CD14-positive monocyte (primary cell): ENCODE results near the gene DNAJC16. TPM values are rescaled to one million over a fixed set of nuclear protein-coding genes. Genes with fewer than 3 reads are reported as not detected.

Source experiments
- DNase-seq, 3 donors: peaks; one replicate each; pipeline ENCODE4 v3.0.0-alpha.2; 2011 to 2022
- H2AFZ ChIP-seq: 2 replicates; pipeline ENCODE4 v1.6.0; 2012; ENCODE audit warnings: mild to moderate bottlenecking, low read depth, low read length, inconsistent platforms; ENCODE audit not compliant: insufficient read depth, poor library complexity, severe bottlenecking
- H3K27ac ChIP-seq, 2 donors: 1 replicate in 1 of 2; 2 replicates in 1 of 2; pipeline ENCODE4 v1.5.1; 2012 to 2013; ENCODE audit warnings: low read length in 2 of 2, control low read depth in 1 of 2, inconsistent platforms in 1 of 2, low read depth in 1 of 2, mild to moderate bottlenecking in 1 of 2
- H3K27me3 ChIP-seq, 2 donors: one replicate each; pipeline versions ENCODE4 v1.6.0 to v1.6.1; 2011 to 2013; ENCODE audit warnings: low read length in 2 of 2; ENCODE audit not compliant: control insufficient read depth in 2 of 2, insufficient read depth in 2 of 2
- H3K36me3 ChIP-seq, 2 donors: replicated peaks in 1 of 2; 1 replicate in 1 of 2; 2 replicates in 1 of 2; pipeline versions ENCODE4 v1.5.1 to v1.6.1; 2012 to 2013; ENCODE audit warnings: low read length in 2 of 2, control low read depth in 1 of 2, inconsistent platforms in 1 of 2, mild to moderate bottlenecking in 1 of 2; ENCODE audit not compliant: insufficient read depth in 2 of 2, control insufficient read depth in 1 of 2
- H3K4me1 ChIP-seq, 2 donors: 1 replicate in 1 of 2; 2 replicates in 1 of 2; pipeline versions ENCODE4 v1.5.1 to v1.6.1; 2012 to 2013; ENCODE audit warnings: low read length in 2 of 2, control low read depth in 1 of 2, inconsistent platforms in 1 of 2, mild to moderate bottlenecking in 1 of 2, moderate library complexity in 1 of 2; ENCODE audit not compliant: insufficient read depth in 2 of 2, control insufficient read depth in 1 of 2
- H3K4me2 ChIP-seq: replicated peaks from 2 replicates; pipeline ENCODE3; 2012; ENCODE audit warnings: low read length, moderate library complexity, mild to moderate bottlenecking; ENCODE audit not compliant: poor library complexity, severe bottlenecking; ENCODE audit errors: extremely low read depth
- H3K4me3 ChIP-seq, 3 experiments: fragments of 200-600 bp in 1 of 3; sonication (generic) in 1 of 3; replicated peaks in 1 of 3; 1 replicate in 2 of 3; 2 replicates in 1 of 3; pipeline ENCODE4 v1.5.1; 2011 to 2013; ENCODE audit warnings: low read length in 3 of 3, mild to moderate bottlenecking in 3 of 3, control low read depth in 2 of 3, low read depth in 2 of 3, inconsistent platforms in 1 of 3, moderate library complexity in 1 of 3
- H3K79me2 ChIP-seq: 2 replicates; pipeline ENCODE4 v1.6.0; 2012; ENCODE audit warnings: mild to moderate bottlenecking, control low read depth, inconsistent platforms, low read length, moderate library complexity; ENCODE audit not compliant: insufficient read depth
- H3K9ac ChIP-seq: 2 replicates; pipeline ENCODE4 v1.6.0; 2017; ENCODE audit warnings: low read length, mild to moderate bottlenecking; ENCODE audit not compliant: insufficient read depth, poor library complexity, severe bottlenecking
- H3K9me3 ChIP-seq, 2 donors: replicated peaks in 1 of 2; 1 replicate in 1 of 2; 2 replicates in 1 of 2; pipeline versions ENCODE4 v1.5.1 to v1.6.1; 2012 to 2013; ENCODE audit warnings: low read length in 2 of 2, control low read depth in 1 of 2; ENCODE audit not compliant: control insufficient read depth in 1 of 2, insufficient read depth in 1 of 2
- H4K20me1 ChIP-seq: 2 replicates; pipeline ENCODE4 v1.6.0; 2012; ENCODE audit warnings: mild to moderate bottlenecking, low read length, control low read depth, moderate library complexity; ENCODE audit not compliant: insufficient read depth
- H3K27ac Mint-ChIP-seq, 7 donors: one replicate each; pipeline ENCODE4 v1.8.0; 2020; ENCODE audit warnings: mild to moderate bottlenecking in 7 of 7, mixed read lengths in 7 of 7, moderate library complexity in 6 of 7, inconsistent platforms in 2 of 7
- H3K27me3 Mint-ChIP-seq, 3 donors: one replicate each; pipeline ENCODE4 v1.8.0; 2021 to 2022; ENCODE audit warnings: low read depth in 3 of 3, mild to moderate bottlenecking in 3 of 3, mixed read lengths in 3 of 3, moderate library complexity in 3 of 3, inconsistent platforms in 1 of 3
- H3K36me3 Mint-ChIP-seq, 2 donors: one replicate each; pipeline ENCODE4 v1.8.0; 2020; ENCODE audit warnings: mixed read lengths in 2 of 2, inconsistent platforms in 1 of 2, mild to moderate bottlenecking in 1 of 2
- H3K4me1 Mint-ChIP-seq: one replicate; pipeline ENCODE4 v1.8.0; 2020; ENCODE audit warnings: mild to moderate bottlenecking, mixed read lengths
- H3K4me3 Mint-ChIP-seq, 2 donors: one replicate each; pipeline ENCODE4 v1.8.0; 2020; ENCODE audit warnings: mild to moderate bottlenecking in 2 of 2, mixed read lengths in 2 of 2, moderate library complexity in 1 of 2
- H3K9me3 Mint-ChIP-seq, 7 donors: one replicate each; pipeline ENCODE4 v1.8.0; 2020 to 2022; ENCODE audit warnings: mixed read lengths in 7 of 7, mild to moderate bottlenecking in 6 of 7, moderate library complexity in 6 of 7, inconsistent platforms in 2 of 7
- CTCF ChIP-seq: fragments of 200-600 bp; IDR thresholded peaks from one replicate; pipeline ENCODE4 v1.8.0; 2022; ENCODE audit warnings: antibody characterized with exemption, mild to moderate bottlenecking
- WGBS: methylation state at CpG from one replicate; pipeline ENCODE4 v1.1.5; 2013; ENCODE audit warnings: missing lambda C conversion rate; ENCODE audit not compliant: insufficient coverage; 5-methylcytosine and 5-hydroxymethylcytosine counted together
- intact Hi-C, 2 donors: fragments of 100-400 bp; cut with micrococcal nuclease; formaldehyde crosslinking; loops; one replicate each; pipeline versions ENCODE4 v1.15.0 to v1.15.1; 2023
- polyA plus RNA-seq, 3 donors: library from polyadenylated mRNA; depleted of rRNA in 1 of 3; unstranded in 2 of 3; stranded (reverse) in 1 of 3; fragments of 300-500 nt in 2 of 3; fragments of >200 nt in 1 of 3; fragmentation: Illumina TruSeq in 2 of 3; gene quantifications; 1 replicate in 2 of 3; 2 replicates in 1 of 3; pipeline ENCODE4 v1.2.3, GENCODE V29; 2012 to 2021

The DNAJC16 gene
- polyA plus RNA-seq, 3 donors: 5.4 to 7.8 (median 6.3) TPM

GRCh38 chr1:15541231-15541792 lies 14.7 kb downstream of the DNAJC16 start:
- Histone ChIP-seq H3K36me3 (peaks cover 83 to 93% of the 10 kb centered on the region in 2 donors), H3K9me3 (no peaks in the 10 kb centered on the region)

More at GRCh38 chr1:15541231-15541792, 14.7 kb downstream of the DNAJC16 start:
- Histone ChIP-seq H3K27ac (no peak overlapping the region), H3K9ac (no peak overlapping the region), H3K4me2 (no peak overlapping the region), H3K4me3 (no peak overlapping the region), H4K20me1 (no peaks in the 10 kb centered on the region), H2AFZ (no peak overlapping the region), H3K4me1 (no peaks in the 10 kb centered on the region), H3K79me2 (no peaks in the 10 kb centered on the region), H3K27me3 (no peaks in the 10 kb centered on the region)
- H3K36me3 Mint-ChIP-seq: peaks cover 70 to 87% of the 10 kb centered on the region in 2 donors
- no peak for TF ChIP-seq CTCF
- peaks cover 0 to 3% (median 0%) of the 10 kb centered on the region in 3 donors for H3K27me3 Mint-ChIP-seq
- WGBS: no CpG with 5 or more reads among the region's 4 CpGs
- DNase-seq: no peak
- intact Hi-C loops: no loop called here
- H3K9me3 Mint-ChIP-seq: no peaks in the 10 kb centered on the region
- no peak overlapping the region for H3K4me3 Mint-ChIP-seq
- no peaks in the 10 kb centered on the region for H3K4me1 Mint-ChIP-seq
- no peak overlapping the region for H3K27ac Mint-ChIP-seq
